Kidney glomerular epithelial cell (primary cell): Measurements from ENCODE around the gene CRTC3.
"Not testable (repeated sequence)": the region's sequence is repeated elsewhere in the genome, so short reads cannot be mapped to it uniquely, and the experiment has no call there.

ENCODE experiments used
- DNase-seq: peaks from one replicate; lab custom pipeline; 2025; lab: John Stamatoyannopoulos, UW

Gene CRTC3

GRCh38 chr15:90520365-90520764 is 9.4 kb upstream of the CRTC3 start:
- DNase-seq = no peak

- DNase-seq = no peak
Observed at GRCh38 chr15:90523373-90523772, 6.3 kb upstream of the CRTC3 start.

GRCh38 chr15:90524018-90524803 is 5.5 kb upstream of the CRTC3 start:
- not testable (repeated sequence) for DNase-seq

GRCh38 chr15:90529011-90529370 is 732 bp upstream of the CRTC3 start:
- no peak for DNase-seq

GRCh38 chr15:90530250-90531051 is 728 bp downstream of the CRTC3 start:
- DNase-seq = peak; percentile 32

- no peak for DNase-seq
Observed at GRCh38 chr15:90531147-90531546, 1.4 kb downstream of the CRTC3 start.

- no peak for DNase-seq
Observed at GRCh38 chr15:90535254-90535653, 5.5 kb downstream of the CRTC3 start.

GRCh38 chr15:90539789-90540188 is 10.1 kb downstream of the CRTC3 start:
- no peak for DNase-seq

- DNase-seq = no peak
Observed at GRCh38 chr15:90540768-90541167, 11.0 kb downstream of the CRTC3 start.

- DNase-seq = no peak
Observed at GRCh38 chr15:90545095-90545494, 15.4 kb downstream of the CRTC3 start.

- no peak for DNase-seq
Observed at GRCh38 chr15:90547540-90547939, 17.8 kb downstream of the CRTC3 start.

- no peak for DNase-seq
Observed at GRCh38 chr15:90550919-90551318, 21.2 kb downstream of the CRTC3 start.

- peak; percentile 1 for DNase-seq
Observed at GRCh38 chr15:90552162-90552928, 22.6 kb downstream of the CRTC3 start.

GRCh38 chr15:90552929-90553211 is 23.1 kb downstream of the CRTC3 start:
- no peak for DNase-seq

- DNase-seq = no peak
Observed at GRCh38 chr15:90553248-90553745, 23.6 kb downstream of the CRTC3 start.

GRCh38 chr15:90557186-90558084 is 27.7 kb downstream of the CRTC3 start:
- DNase-seq = no peak

- DNase-seq = no peak
Observed at GRCh38 chr15:90558171-90558573, 28.4 kb downstream of the CRTC3 start.

- DNase-seq = no peak
Observed at GRCh38 chr15:90559119-90559518, 29.4 kb downstream of the CRTC3 start.

GRCh38 chr15:90560229-90560776 is 30.6 kb downstream of the CRTC3 start:
- no peak for DNase-seq

GRCh38 chr15:90561344-90562244 is 31.9 kb downstream of the CRTC3 start:
- DNase-seq = no peak
